OCI-LY3 (cell line): ENCODE data around the gene LUC7L3.

Experiments used
- EZH2phosphoT487 ChIP-seq: fragments of 200-600 bp; shearing (Covaris generic); IDR thresholded peaks from 2 replicates; pipeline ENCODE4 v1.6.1; 2018; ENCODE audit warnings: antibody characterized with exemption, mixed run types, low read depth
- TF ChIP-seq, protein P1 (sequence below): fragments of 200-600, 300-600 bp; sonication (generic); IDR thresholded peaks from 2 replicates; pipeline ENCODE4 v1.5.1; 2014; ENCODE audit warnings: antibody characterized with exemption, low read length, low read depth

DNA sequence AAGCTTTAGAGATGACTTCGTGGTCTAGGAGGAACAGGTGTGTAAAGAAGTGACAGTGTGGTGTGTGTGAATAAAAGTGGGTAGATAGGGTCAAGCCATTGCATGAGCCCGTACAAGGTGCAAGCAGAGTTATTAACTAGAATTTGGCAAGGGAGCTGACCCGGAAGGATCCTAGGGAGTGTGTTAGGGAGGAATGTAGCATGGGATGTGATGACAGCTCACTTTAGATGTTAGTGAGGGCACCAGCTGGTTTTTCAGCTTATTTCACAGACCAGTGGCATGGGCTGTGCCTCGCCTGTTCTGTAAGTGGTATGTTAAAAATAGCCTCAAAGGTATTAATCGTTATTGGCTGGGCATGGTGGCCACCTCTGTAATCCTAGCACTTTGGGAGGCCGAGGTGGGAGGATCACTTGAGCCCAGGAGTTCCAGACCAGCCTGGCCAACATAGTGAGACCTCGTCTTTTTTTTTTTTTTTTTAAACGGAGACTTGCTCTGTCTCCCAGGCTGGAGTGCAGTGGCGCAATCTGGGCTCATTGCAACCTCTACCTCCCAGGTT lies 39.7 kb downstream of the LUC7L3 start:
- TF ChIP-seq, protein P1, sequence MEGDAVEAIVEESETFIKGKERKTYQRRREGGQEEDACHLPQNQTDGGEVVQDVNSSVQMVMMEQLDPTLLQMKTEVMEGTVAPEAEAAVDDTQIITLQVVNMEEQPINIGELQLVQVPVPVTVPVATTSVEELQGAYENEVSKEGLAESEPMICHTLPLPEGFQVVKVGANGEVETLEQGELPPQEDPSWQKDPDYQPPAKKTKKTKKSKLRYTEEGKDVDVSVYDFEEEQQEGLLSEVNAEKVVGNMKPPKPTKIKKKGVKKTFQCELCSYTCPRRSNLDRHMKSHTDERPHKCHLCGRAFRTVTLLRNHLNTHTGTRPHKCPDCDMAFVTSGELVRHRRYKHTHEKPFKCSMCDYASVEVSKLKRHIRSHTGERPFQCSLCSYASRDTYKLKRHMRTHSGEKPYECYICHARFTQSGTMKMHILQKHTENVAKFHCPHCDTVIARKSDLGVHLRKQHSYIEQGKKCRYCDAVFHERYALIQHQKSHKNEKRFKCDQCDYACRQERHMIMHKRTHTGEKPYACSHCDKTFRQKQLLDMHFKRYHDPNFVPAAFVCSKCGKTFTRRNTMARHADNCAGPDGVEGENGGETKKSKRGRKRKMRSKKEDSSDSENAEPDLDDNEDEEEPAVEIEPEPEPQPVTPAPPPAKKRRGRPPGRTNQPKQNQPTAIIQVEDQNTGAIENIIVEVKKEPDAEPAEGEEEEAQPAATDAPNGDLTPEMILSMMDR: no peak
- no peak for TF ChIP-seq EZH2phosphoT487
